Thoracic aorta (tissue), 2 donors: ENCODE results near the gene SPEF1. TPM values are rescaled to one million over a fixed set of nuclear protein-coding genes. Genes with fewer than 3 reads are reported as not detected.
"Not testable (repeated sequence)": the region's sequence is repeated elsewhere in the genome, so short reads cannot be mapped to it uniquely, and the experiment has no call there.

Experiments used
- ATAC-seq: fragments of 150-250 bp; one replicate; pipeline ENCODE4 v1.8.0; 2017; ENCODE audit warnings: low read depth; ENCODE audit not compliant: insufficient number of reproducible peaks, low FRiP score
- DNase-seq: peaks from one replicate; pipeline ENCODE4 v3.0.0-alpha.2; 2020; ENCODE audit warnings: low spot score
- H3K27ac ChIP-seq, 2 donors: fragments of 200-600 bp; sonication (generic); 1 replicate in 1 of 2; 2 replicates in 1 of 2; pipeline ENCODE4 v1.5.1; 2016; ENCODE audit warnings: mild to moderate bottlenecking in 2 of 2, moderate library complexity in 2 of 2
- H3K27me3 ChIP-seq: fragments of 200-600 bp; sonication (generic); replicated peaks from 2 replicates; pipeline ENCODE4 v1.6.0; 2016; ENCODE audit warnings: mild to moderate bottlenecking; ENCODE audit not compliant: insufficient read depth
- H3K36me3 ChIP-seq: fragments of 200-600 bp; sonication (generic); one replicate; pipeline ENCODE4 v1.5.1; 2016
- H3K4me1 ChIP-seq, 2 donors: fragments of 200-600 bp; sonication (generic); 1 replicate in 1 of 2; 2 replicates in 1 of 2; pipeline versions ENCODE4 v1.5.1 to v1.6.0; 2016; ENCODE audit warnings: low read depth in 2 of 2, mild to moderate bottlenecking in 1 of 2; ENCODE audit not compliant: control insufficient read depth in 1 of 2
- H3K4me3 ChIP-seq: fragments of 200-600 bp; sonication (generic); 2 replicates; pipeline ENCODE4 v1.5.1; 2016; ENCODE audit warnings: mild to moderate bottlenecking
- H3K9me3 ChIP-seq: fragments of 200-600 bp; sonication (generic); 2 replicates; pipeline ENCODE4 v1.5.1; 2016
- CTCF ChIP-seq: fragments of 200-600 bp; sonication (generic); IDR thresholded peaks from one replicate; pipeline ENCODE4 v1.5.1; 2019; ENCODE audit warnings: antibody characterized with exemption
- total RNA-seq, 2 donors: library from RNA; depleted of rRNA; stranded (reverse); fragments of >200 nt; gene quantifications; one replicate each; pipeline versions ENCODE4 v1.1.0 to v1.2.3, GENCODE V29; 2016

SPEF1 gene
- total RNA-seq, 2 donors from 2014 or later = 0.27 TPM; not detected in 1

GRCh38 chr20:3794701-3795420 lies 13.6 kb upstream of the SPEF1 start:
- Histone ChIP-seq H3K4me3 (peak overlapping the region; percentile 95), H3K27me3 (no peaks in the 10 kb centered on the region), H3K27ac (peak overlapping the region; percentile 98 to 99), H3K36me3 (no peaks in the 10 kb centered on the region), H3K9me3 (no peaks in the 10 kb centered on the region), H3K4me1 (peaks cover 10 to 44% of the 10 kb centered on the region in 2 donors)
- ATAC-seq (no peak), DNase-seq (no peak)
- TF ChIP-seq CTCF = no peak

GRCh38 chr20:3794168-3794567 lies 12.9 kb upstream of the SPEF1 start:
- not testable (repeated sequence) for DNase-seq, H3K27me3 ChIP-seq, ATAC-seq, H3K9me3 ChIP-seq, H3K4me3 ChIP-seq, H3K36me3 ChIP-seq, H3K27ac ChIP-seq
- H3K4me1 ChIP-seq = peaks cover 10 to 38% of the 10 kb centered on the region in 2 donors

GRCh38 chr20:3789201-3789600 lies 8.0 kb upstream of the SPEF1 start:
- not testable (repeated sequence) for DNase-seq, H3K36me3 ChIP-seq, ATAC-seq, H3K9me3 ChIP-seq, H3K27me3 ChIP-seq, H3K4me3 ChIP-seq, H3K27ac ChIP-seq
- H3K4me1 ChIP-seq = peaks cover 19 to 27% of the 10 kb centered on the region in 2 donors

- H3K27me3 ChIP-seq = no peaks in the 10 kb centered on the region
- no peak for ATAC-seq
- H3K4me3 ChIP-seq = no peak overlapping the region
- H3K4me1 ChIP-seq = peaks cover 24 to 32% of the 10 kb centered on the region in 2 donors
- H3K9me3 ChIP-seq = no peaks in the 10 kb centered on the region
- no peak for TF ChIP-seq CTCF
- H3K36me3 ChIP-seq = no peaks in the 10 kb centered on the region
- H3K27ac ChIP-seq = no peak overlapping the region
- no peak for DNase-seq
Observed at GRCh38 chr20:3788685-3789155, 7.5 kb upstream of the SPEF1 start.

GRCh38 chr20:3787324-3788014 lies 6.2 kb upstream of the SPEF1 start:
- Histone ChIP-seq H3K27ac (no peak overlapping the region), H3K4me3 (peak overlapping the region; percentile 58), H3K27me3 (no peaks in the 10 kb centered on the region), H3K4me1 (peaks cover 26 to 35% of the 10 kb centered on the region in 2 donors), H3K36me3 (no peaks in the 10 kb centered on the region), H3K9me3 (no peaks in the 10 kb centered on the region)
- no peak for TF ChIP-seq CTCF
- DNase-seq (no peak), ATAC-seq (no peak)

- H3K27ac ChIP-seq = peak within 1 kb of the TSS; percentile 69 to 79
- no peak for DNase-seq
- H3K4me1 ChIP-seq = peaks cover 26 to 35% of the 10 kb centered on the region in 2 donors
- no peaks in the 10 kb centered on the region for H3K27me3 ChIP-seq
- TF ChIP-seq CTCF = peak; percentile 72
- no peaks in the 10 kb centered on the region for H3K9me3 ChIP-seq
- no peaks in the 10 kb centered on the region for H3K36me3 ChIP-seq
- ATAC-seq = peak; percentile 71
- H3K4me3 ChIP-seq = peak within 1 kb of the TSS; percentile 83
Observed at GRCh38 chr20:3786665-3787323, 5.5 kb upstream of the SPEF1 start, which contains the start of gene CENPB. CENPB (minus strand) TSS chr20:3786740; CDS start chr20:3786483, 257 bp downstream.
